HCT116 (cell line): Measurements from ENCODE around the gene PNMT. TPM values are rescaled to one million over a fixed set of nuclear protein-coding genes. Genes with fewer than 3 reads are reported as not detected.
"Not testable (repeated sequence)": the region's sequence is repeated elsewhere in the genome, so short reads cannot be mapped to it uniquely, and the experiment has no call there.

Experiments
- ATAC-seq: fragments of 200-7000 bp; cut with Tn5 transposase; 2 replicates; pipeline ENCODE4 v1.9.1; 2020; ENCODE audit warnings: mild to moderate bottlenecking, moderate library complexity
- BruUV-seq: library from RNA; stranded (reverse); fragments of 400-500 nt; replicated peaks from 2 replicates; lab custom pipeline; 2021; lab: Mats Ljungman, UMichigan
- CTCF ChIA-PET: fragments of 300-600 bp; sonication (Branson Sonifier 250); formaldehyde crosslinking; loops from one replicate; lab custom pipeline; 2021; ENCODE audit warnings: antibody characterized with exemption; lab: Charles Lee
- POLR2A ChIA-PET: fragments of 300-600, 350-600 bp; sonication (Branson Sonifier 250); formaldehyde crosslinking; loops from one replicate; lab custom pipeline; 2021; ENCODE audit warnings: antibody characterized with exemption; lab: Charles Lee
- RAD21 ChIA-PET, 2 experiments: fragments of 300-600 bp; sonication (Branson Sonifier 250); formaldehyde crosslinking; loops; one replicate each; lab custom pipeline; 2023; ENCODE audit warnings: low total read pairs in 2 of 2; ENCODE audit not compliant: uncharacterized antibody in 2 of 2, unreplicated experiment in 2 of 2, low non-redundant PET in 1 of 2; lab: Charles Lee
- DNase-seq: peaks from one replicate; pipeline ENCODE4 v3.0.0-alpha.2; 2010; ENCODE audit warnings: low read depth, low spot score
- H2AFZ ChIP-seq: fragments of 200-600 bp; shearing (Covaris generic), sonication (generic); 2 replicates; pipeline ENCODE4 v1.6.1; 2017; ENCODE audit warnings: low read depth, mixed run types, mixed read lengths, antibody characterized with exemption, low read length; ENCODE audit not compliant: poor library complexity, severe bottlenecking
- H3K27ac ChIP-seq: 2 replicates; pipeline ENCODE4 v1.5.1; 2012; ENCODE audit warnings: low read depth, low read length
- H3K27me3 ChIP-seq: fragments of 200-600 bp; sonication (generic); 2 replicates; pipeline ENCODE4 v1.6.1; 2016; ENCODE audit warnings: mixed run types, low read length, mixed read lengths; ENCODE audit not compliant: insufficient read depth
- H3K36me3 ChIP-seq, 2 experiments: fragments of 200-500 bp in 1 of 2; fragments of 200-600 bp in 1 of 2; sonication (Bioruptor generic) in 1 of 2; sonication (generic) in 1 of 2; 2 replicates each; pipeline versions ENCODE4 v1.5.1 to v1.6.1; 2014 to 2016; ENCODE audit warnings: low read length in 2 of 2, inconsistent platforms in 1 of 2, mixed read lengths in 1 of 2, mixed run types in 1 of 2; ENCODE audit not compliant: insufficient read depth in 2 of 2, control insufficient read depth in 1 of 2
- H3K4me1 ChIP-seq, 2 experiments: fragments of 200-600 bp in 1 of 2; sonication (generic) in 1 of 2; 2 replicates each; pipeline versions ENCODE4 v1.5.1 to v1.6.1; 2012 to 2017; ENCODE audit warnings: low read length in 2 of 2, inconsistent platforms in 1 of 2, mild to moderate bottlenecking in 1 of 2, mixed read lengths in 1 of 2, mixed run types in 1 of 2, moderate library complexity in 1 of 2; ENCODE audit not compliant: insufficient read depth in 2 of 2, control insufficient read depth in 1 of 2
- H3K4me2 ChIP-seq: fragments of 200-600 bp; sonication (generic); 2 replicates; pipeline ENCODE4 v1.6.1; 2017; ENCODE audit warnings: mixed run types, low read length, mixed read lengths
- H3K4me3 ChIP-seq, 2 experiments: fragments of 200-600 bp in 1 of 2; sonication (generic) in 1 of 2; replicated peaks in 1 of 2; 2 replicates each; pipeline ENCODE4 v1.5.1; 2011 to 2016; ENCODE audit warnings: low read length in 2 of 2, control low read depth in 1 of 2, low read depth in 1 of 2, mild to moderate bottlenecking in 1 of 2, mixed read lengths in 1 of 2, mixed run types in 1 of 2
- H3K79me2 ChIP-seq: fragments of 200-600 bp; sonication (generic); 2 replicates; pipeline ENCODE4 v1.6.1; 2017; ENCODE audit warnings: mild to moderate bottlenecking, mixed run types, low read length, moderate library complexity, mixed read lengths; ENCODE audit not compliant: insufficient read depth
- H3K9ac ChIP-seq: fragments of 200-600 bp; sonication (generic); 2 replicates; pipeline ENCODE4 v1.6.1; 2016; ENCODE audit warnings: low read length, mixed read lengths
- H3K9me2 ChIP-seq: fragments of 200-600 bp; sonication (generic), shearing (Covaris generic); 2 replicates; pipeline ENCODE4 v1.6.1; 2017; ENCODE audit warnings: mixed run types, mild to moderate bottlenecking, moderate library complexity; ENCODE audit not compliant: insufficient read depth
- H3K9me3 ChIP-seq, 2 experiments: fragments of 200-500 bp in 1 of 2; fragments of 200-600 bp in 1 of 2; sonication (Bioruptor generic) in 1 of 2; sonication (generic) in 1 of 2; 2 replicates each; pipeline ENCODE4 v1.6.1; 2014 to 2017; ENCODE audit warnings: low read length in 2 of 2, mixed read lengths in 2 of 2, inconsistent platforms in 1 of 2, low read depth in 1 of 2, mild to moderate bottlenecking in 1 of 2, mixed run types in 1 of 2, moderate library complexity in 1 of 2; ENCODE audit not compliant: control insufficient read depth in 1 of 2, insufficient read depth in 1 of 2
- H4K20me1 ChIP-seq: fragments of 200-600 bp; sonication (generic), shearing (Covaris generic); 2 replicates; pipeline ENCODE4 v1.6.1; 2017; ENCODE audit warnings: mixed run types, mild to moderate bottlenecking, moderate library complexity; ENCODE audit not compliant: insufficient read depth
- CTCF ChIP-seq, 3 experiments: fragments of 200-600 bp in 1 of 3; sonication (generic) in 1 of 3; IDR thresholded peaks in 2 of 3; conservative IDR thresholded peaks in 1 of 3; 2 replicates each; pipeline ENCODE4 v1.5.1; 2012 to 2017; ENCODE audit warnings: low read depth in 2 of 3, low read length in 2 of 3, antibody characterized with exemption in 1 of 3, borderline replicate concordance in 1 of 3, control low read depth in 1 of 3, mild to moderate bottlenecking in 1 of 3, mixed read lengths in 1 of 3, mixed run types in 1 of 3, moderate library complexity in 1 of 3; ENCODE audit not compliant: insufficient read depth in 1 of 3
- RAD21 ChIP-seq: IDR thresholded peaks from 2 replicates; pipeline ENCODE4 v1.6.1; 2012; ENCODE audit warnings: low read depth, mild to moderate bottlenecking
- SIN3A ChIP-seq: IDR thresholded peaks from 2 replicates; pipeline ENCODE4 v1.6.1; 2012; ENCODE audit warnings: low read depth
- intact Hi-C: fragments of 100-400 bp; cut with micrococcal nuclease; formaldehyde crosslinking; loops from 2 replicates; pipeline ENCODE4 v1.10.0; 2022
- total RNA-seq: library from RNA; stranded (reverse); gene quantifications from one replicate; pipeline ENCODE4 v1.2.1, GENCODE V29; 2021; ENCODE audit not compliant: unreplicated experiment

The PNMT gene
- total RNA-seq, 1 experiment from 2014 or later: not detected

- Histone ChIP-seq H3K9me3 (no peaks in the 10 kb centered on the region), H3K4me1 (peaks cover 15 to 32% of the 10 kb centered on the region in 2 experiments; a peak in 3 of 4 replicates), H4K20me1 (no peaks in the 10 kb centered on the region), H3K79me2 (peaks cover 30% of the 10 kb centered on the region), H3K36me3 (no peaks in the 10 kb centered on the region), H3K4me2 (no peak overlapping the region), H3K9ac (no peak overlapping the region), H3K9me2 (no peaks in the 10 kb centered on the region), H3K4me3 (no peak overlapping the region), H3K27ac (no peak overlapping the region), H3K27me3 (no peaks in the 10 kb centered on the region), H2AFZ (no peak overlapping the region)
- no peak for TF ChIP-seq CTCF (IDR thresholded peaks at IDR 0.05 in 2 of 3, conservative IDR thresholded peaks at IDR 0.05 in 1 of 3; ENCODE audit: borderline replicate concordance in 1 of 3, insufficient read depth in 1 of 3, low read depth in 2 of 3, low read length in 2 of 3)
- TF ChIP-seq RAD21: no peak
- DNase-seq: no peak
- ChIA-PET POLR2A (interaction anchor here (2.7 kb wide), 1 partner anchor 11 kb away, joined by 7 read pairs; the partner anchor contains the start of gene PGAP3), CTCF (no interaction called here), RAD21 (no interaction called here)
- BruUV-seq: no TSS peak
- intact Hi-C loops: no loop called here
- no peak for ATAC-seq
Observed at GRCh38 chr17:39697961-39698360, 29.7 kb downstream of the PNMT start.

GRCh38 chr17:39699157-39699817 lies 31.0 kb downstream of the PNMT start:
- POLR2A ChIA-PET: interaction anchor here (0.8 to 2.7 kb wide), 6 partner anchors 11 to 83 kb away, joined by 3 to 16 read pairs (median 6); partner anchors contain the start of gene PGAP3
- peaks cover 15 to 39% of the 10 kb centered on the region in 2 experiments; a peak in 3 of 4 replicates for H3K4me1 ChIP-seq
- TSS peak; percentile 90 for BruUV-seq
- peak overlapping the region; percentile 79 for H3K4me2 ChIP-seq
- H2AFZ ChIP-seq, H3K27me3 ChIP-seq, DNase-seq, H3K36me3 ChIP-seq, H4K20me1 ChIP-seq, H3K9me3 ChIP-seq, intact Hi-C loops, H3K9me2 ChIP-seq: not testable (repeated sequence)
- ATAC-seq: peak; percentile 15; the same call in 1 of the 2 replicates
- peaks cover 44% of the 10 kb centered on the region for H3K79me2 ChIP-seq
- TF ChIP-seq SIN3A: 0 out of 2 replicates have a peak, but pooled peaks have one; percentile 42
- CTCF ChIA-PET: interaction anchor here (0.9 to 2.2 kb wide), 6 partner anchors 11 to 81 kb away, joined by 3 to 13 read pairs (median 3); partner anchors contain the start of gene MIEN1
- peak overlapping the region; percentile 76 for H3K27ac ChIP-seq
- H3K9ac ChIP-seq: peak overlapping the region; percentile 91
- RAD21 ChIA-PET: interaction anchor here in 1 of 2 experiments (1.3 kb wide), 1 partner anchor 78 kb away, joined by 4 read pairs; no protein-coding TSS in a partner anchor
- H3K4me3 ChIP-seq: peak overlapping the region; percentile 76 to 88
